ENCODE results near the gene GNB2. TPM values are rescaled to one million over a fixed set of nuclear protein-coding genes. Genes with fewer than 3 reads are reported as not detected.

GNB2 gene
- total RNA-seq, 1 experiment from 2014 or later = 174 TPM

- DNase-seq = no peak
- H3K27me3 Mint-ChIP-seq (ENCODE audit: low read depth) = peaks cover 34% of the 10 kb centered on the region
- H4K20me1 ChIP-seq (ENCODE audit: control insufficient read depth, insufficient read depth, insufficient read length) = no peaks in the 10 kb centered on the region
Measured at GRCh38 chr7:100728196-100728595, 54.7 kb downstream of the GNB2 start.

More at GRCh38 chr7:100728196-100728595, 54.7 kb downstream of the GNB2 start:
- no peaks in the 10 kb centered on the region for H3K79me2 ChIP-seq (ENCODE audit: insufficient read depth, low read length)
- no peaks in the 10 kb centered on the region for H3K79me1 ChIP-seq (ENCODE audit: insufficient read depth, low read depth, low read length, poor library complexity, severe bottlenecking)
- H3K14ac ChIP-seq (ENCODE audit: insufficient read depth, low read length) = no peak overlapping the region
- H3K9me3 Mint-ChIP-seq = no peaks in the 10 kb centered on the region
- H3K4ac ChIP-seq (ENCODE audit: low read depth, low read length) = no peak overlapping the region
- no peak overlapping the region for H2AK5ac ChIP-seq (ENCODE audit: insufficient read length, low read length)
- H4K8ac ChIP-seq (replicated peaks; ENCODE audit: insufficient read length, low read depth, low read length) = no peak overlapping the region
- no peak overlapping the region for H2BK5ac ChIP-seq (ENCODE audit: insufficient read length, low read length)
- no peak overlapping the region for H3K4me2 ChIP-seq (ENCODE audit: insufficient read depth, insufficient read length, low read length)
- no peak overlapping the region for H2BK20ac ChIP-seq (ENCODE audit: low read depth, low read length, poor library complexity, severe bottlenecking)
- TF ChIP-seq CTCF (conservative IDR thresholded peaks at IDR 0.05) = no peak
- H3K4me1 ChIP-seq (ENCODE audit: insufficient read depth, low read length) = no peaks in the 10 kb centered on the region
- no peak overlapping the region for H4K5ac ChIP-seq (ENCODE audit: insufficient read length, low read depth, low read length)
- H3K9me3 ChIP-seq (ENCODE audit: control insufficient read depth, low read depth, low read length) = no peaks in the 10 kb centered on the region
- H3K4me1 Mint-ChIP-seq = peaks cover 7 to 11% of the 10 kb centered on the region in 2 experiments
- H4K91ac ChIP-seq (ENCODE audit: insufficient read length, low read depth, low read length) = no peak overlapping the region
- no peak overlapping the region for H3K18ac ChIP-seq (ENCODE audit: insufficient read length, low read depth, low read length)
- WGBS (ENCODE audit: extremely low coverage, insufficient read length, low lambda C conversion rate) = no CpG with 5 or more reads among the region's 8 CpGs
- no peaks in the 10 kb centered on the region for H3K36me3 Mint-ChIP-seq (ENCODE audit: insufficient read depth in 1 of 3, low read depth in 3 of 3)
- no peak overlapping the region for H2AFZ ChIP-seq (ENCODE audit: low read length)
- H3K56ac ChIP-seq (ENCODE audit: insufficient read length, low read depth, low read length) = no peak overlapping the region
- no peak overlapping the region for H3K23ac ChIP-seq (ENCODE audit: insufficient read length, low read depth, low read length)
- no peaks in the 10 kb centered on the region for H3K23me2 ChIP-seq (ENCODE audit: insufficient read length, low read depth, low read length, poor library complexity, severe bottlenecking)
- no peak overlapping the region for H2BK12ac ChIP-seq (ENCODE audit: insufficient read length, low read depth, low read length)
- H3K27me3 ChIP-seq (ENCODE audit: insufficient read depth, low read length) = no peaks in the 10 kb centered on the region
- H3K27ac ChIP-seq (ENCODE audit: insufficient read length, low read depth, low read length) = no peak overlapping the region
- H3K4me3 Mint-ChIP-seq = no peak overlapping the region; a peak in 1 of 5 replicates
- H3T11ph ChIP-seq (ENCODE audit: low read length) = no peak overlapping the region
- H3K27ac Mint-ChIP-seq = no peak overlapping the region
- H2BK120ac ChIP-seq (ENCODE audit: low read depth, low read length, poor library complexity, severe bottlenecking) = no peak overlapping the region
- H2BK15ac ChIP-seq (ENCODE audit: low read depth, low read length) = no peak overlapping the region
- no peak overlapping the region for H3K9ac ChIP-seq (ENCODE audit: extremely low read depth, insufficient read length, low read length)

Other genes with a start within 250 kb of the GNB2 start
- 1.1 and 1.3 TPM in 2 replicates for gene ZCWPW1, start 245.0 kb upstream of the GNB2 start, total RNA-seq (2021)
- gene MEPCE, start 243.9 kb upstream of the GNB2 start, total RNA-seq (2021) = 68.0 and 69.0 TPM in 2 replicates
- gene PPP1R35, start 237.2 kb upstream of the GNB2 start, total RNA-seq (2021) = 37.4 and 40.2 TPM in 2 replicates
- gene SPACDR, start 209.5 kb upstream of the GNB2 start, total RNA-seq (2021) = 0.39 TPM in 1 of 2 replicates, not detected in the other
- gene TSC22D4, start 194.5 kb upstream of the GNB2 start, total RNA-seq (2021) = 17.2 and 17.5 TPM in 2 replicates
- gene NYAP1, start 189.8 kb upstream of the GNB2 start, total RNA-seq (2021) = 3.2 and 4.0 TPM in 2 replicates
- 11.2 and 12.7 TPM in 2 replicates for gene AGFG2, start 134.5 kb upstream of the GNB2 start, total RNA-seq (2021)
- 4.2 and 5.1 TPM in 2 replicates for gene SAP25, start 99.8 kb upstream of the GNB2 start, total RNA-seq (2021)
- gene LRCH4, start 87.6 kb upstream of the GNB2 start, total RNA-seq (2021) = 36.8 and 39.1 TPM in 2 replicates
- gene FBXO24, start 87.4 kb upstream of the GNB2 start, total RNA-seq (2021) = 0.85 and 1.3 TPM in 2 replicates
- 25.8 and 26.1 TPM in 2 replicates for gene PCOLCE, start 71.4 kb upstream of the GNB2 start, total RNA-seq (2021)
- 16.7 and 17.5 TPM in 2 replicates for gene MOSPD3, start 61.2 kb upstream of the GNB2 start, total RNA-seq (2021)
- gene TFR2, start 32.2 kb upstream of the GNB2 start, total RNA-seq (2021) = 1.9 and 2.3 TPM in 2 replicates
- gene ACTL6B, start 17.3 kb upstream of the GNB2 start, total RNA-seq (2021) = 0.33 and 0.50 TPM in 2 replicates
- gene GIGYF1, start 20.5 kb downstream of the GNB2 start, total RNA-seq (2021) = 101 and 104 TPM in 2 replicates
- 96.7 and 96.9 TPM in 2 replicates for gene POP7, start 32.4 kb downstream of the GNB2 start, total RNA-seq (2021)
- 0.33 and 0.44 TPM in 2 replicates for gene EPO, start 46.7 kb downstream of the GNB2 start, total RNA-seq (2021)
- gene ZAN, start 59.9 kb downstream of the GNB2 start, total RNA-seq (2021) = not detected in 2 replicates
- 132 and 135 TPM in 2 replicates for gene EPHB4, start 153.8 kb downstream of the GNB2 start, total RNA-seq (2021)
- gene SLC12A9, start 179.0 kb downstream of the GNB2 start, total RNA-seq (2021) = 42.3 and 43.0 TPM in 2 replicates
- gene TRIP6, start 193.6 kb downstream of the GNB2 start, total RNA-seq (2021) = 120 and 122 TPM in 2 replicates
- gene SRRT, start 201.4 kb downstream of the GNB2 start, total RNA-seq (2021) = 373 and 382 TPM in 2 replicates
- gene UFSP1, start 216.0 kb downstream of the GNB2 start, total RNA-seq (2021) = 4.3 and 4.6 TPM in 2 replicates
- 5.7 and 7.0 TPM in 2 replicates for gene ACHE, start 222.1 kb downstream of the GNB2 start, total RNA-seq (2021)